Esophagus muscularis mucosa (tissue), 4 donors: Measurements from ENCODE around the gene AZU1. TPM values are rescaled to one million over a fixed set of nuclear protein-coding genes. Genes with fewer than 3 reads are reported as not detected.

Source experiments
- DNase-seq: peaks from one replicate; pipeline ENCODE4 v3.0.0-alpha.2; 2017; ENCODE audit errors: extremely low spot score
- H3K27ac ChIP-seq, 4 donors: fragments of 200-600 bp; sonication (generic); replicated peaks in 1 of 4; 1 replicate in 3 of 4; 2 replicates in 1 of 4; pipeline ENCODE4 v1.5.1; 2016 to 2019; ENCODE audit warnings: mild to moderate bottlenecking in 1 of 4
- H3K27me3 ChIP-seq, 4 donors: fragments of 200-600 bp; sonication (generic); one replicate each; pipeline versions ENCODE4 v1.5.1 to v1.6.0; 2016 to 2019
- H3K36me3 ChIP-seq, 4 donors: fragments of 200-600 bp; sonication (generic); one replicate each; pipeline ENCODE4 v1.5.1; 2016 to 2019
- H3K4me1 ChIP-seq, 4 donors: fragments of 200-600 bp; sonication (generic); one replicate each; pipeline ENCODE4 v1.5.1; 2016 to 2019
- H3K4me3 ChIP-seq, 4 donors: fragments of 200-600 bp; sonication (generic); 1 replicate in 2 of 4; 2 replicates in 2 of 4; pipeline ENCODE4 v1.5.1; 2016 to 2019; ENCODE audit warnings: mild to moderate bottlenecking in 4 of 4, moderate library complexity in 1 of 4
- H3K9me3 ChIP-seq, 4 donors: fragments of 200-600 bp; sonication (generic); 1 replicate in 3 of 4; 2 replicates in 1 of 4; pipeline ENCODE4 v1.5.1; 2016 to 2019
- EP300 ChIP-seq: sonication (generic); formaldehyde crosslinking; IDR thresholded peaks from one replicate; pipeline ENCODE4 v1.6.1; 2017; ENCODE audit warnings: antibody characterized with exemption
- POLR2A ChIP-seq: fragments of 450-650 bp; IDR thresholded peaks from one replicate; pipeline ENCODE4 v1.6.1; 2017; ENCODE audit warnings: antibody characterized with exemption, moderate library complexity, mild to moderate bottlenecking, low read depth
- POLR2AphosphoS5 ChIP-seq, 2 donors: sonication (generic); formaldehyde crosslinking; IDR thresholded peaks; one replicate each; pipeline ENCODE4 v1.6.1; 2017; ENCODE audit warnings: antibody characterized with exemption in 2 of 2
- WGBS: methylation state at CpG from one replicate; pipeline ENCODE4 v1.1.5; 2018; 5-methylcytosine and 5-hydroxymethylcytosine counted together
- intact Hi-C: fragments of 100-400 bp; cut with DNase I; formaldehyde crosslinking; loops from one replicate; pipeline ENCODE4 v1.15.1; 2023
- total RNA-seq, 4 donors: library from RNA; depleted of rRNA; stranded (reverse); fragments of >200 nt; gene quantifications; one replicate each; pipeline versions ENCODE4 v1.1.0 to v1.2.1, GENCODE V29; 2016
- TF ChIP-seq, protein P1 (sequence below), 3 experiments: fragments of 200-600 bp in 2 of 3; fragments of 450-650 bp in 1 of 3; sonication (generic) in 2 of 3; IDR thresholded peaks; one replicate each; pipeline ENCODE4 v1.5.1; 2017 to 2019; ENCODE audit warnings: antibody characterized with exemption in 3 of 3, mild to moderate bottlenecking in 2 of 3, moderate library complexity in 1 of 3

Gene AZU1
- total RNA-seq, 4 donors from 2014 or later = 0.40 to 1.3 TPM; not detected in 2

DNA sequence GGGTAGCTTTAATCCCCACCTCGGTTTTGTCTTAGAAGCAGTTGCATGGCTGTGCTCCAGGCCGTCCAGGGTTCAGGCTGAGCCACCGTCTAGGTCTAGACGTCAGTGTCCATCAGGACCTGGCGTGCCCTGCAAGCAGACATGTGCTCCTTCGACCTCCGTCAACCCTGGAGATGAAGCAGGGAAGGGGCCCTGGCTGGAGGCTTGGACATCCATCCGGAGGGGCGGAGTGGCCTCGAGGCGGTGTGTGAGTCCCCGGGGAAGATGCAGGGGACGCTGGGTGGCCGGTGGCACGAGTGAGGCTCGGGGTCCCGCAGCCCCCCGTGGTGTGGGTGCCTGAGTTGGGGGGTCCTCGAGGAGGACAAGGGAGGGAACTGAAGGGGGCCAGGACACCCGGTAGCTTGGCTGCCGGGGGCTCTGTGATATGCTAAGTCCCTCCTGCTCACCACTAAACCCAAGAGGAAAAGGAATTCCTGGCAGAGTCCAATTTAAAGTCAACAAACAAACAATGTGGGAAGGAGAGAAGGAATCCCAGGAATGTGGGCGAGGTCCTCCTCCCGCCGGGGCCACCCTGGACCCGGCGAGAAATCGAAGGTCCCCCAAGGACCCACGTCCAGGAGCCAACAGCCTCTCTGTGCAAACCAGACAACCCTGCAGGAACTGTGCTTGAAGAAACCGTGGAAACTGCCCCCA lies 45.3 kb upstream of the AZU1 start:
- peak overlapping the region in 3 of 4 donors; percentile 37 to 61 (median 60) for H3K27ac ChIP-seq
- no peak for DNase-seq
- H3K4me3 ChIP-seq = peak overlapping the region; percentile 12 to 34 (median 18)
- H3K36me3 ChIP-seq = no peaks in the 10 kb centered on the region
- no peaks in the 10 kb centered on the region for H3K9me3 ChIP-seq
- 48% methylated on average over 14 of the region's 29 CpGs for WGBS
- H3K27me3 ChIP-seq = peaks cover 0 to 21% (median 0%) of the 10 kb centered on the region in 4 donors
- TF ChIP-seq POLR2AphosphoS5 (IDR thresholded peaks at IDR 0.05) = no peak
- TF ChIP-seq, protein P1, sequence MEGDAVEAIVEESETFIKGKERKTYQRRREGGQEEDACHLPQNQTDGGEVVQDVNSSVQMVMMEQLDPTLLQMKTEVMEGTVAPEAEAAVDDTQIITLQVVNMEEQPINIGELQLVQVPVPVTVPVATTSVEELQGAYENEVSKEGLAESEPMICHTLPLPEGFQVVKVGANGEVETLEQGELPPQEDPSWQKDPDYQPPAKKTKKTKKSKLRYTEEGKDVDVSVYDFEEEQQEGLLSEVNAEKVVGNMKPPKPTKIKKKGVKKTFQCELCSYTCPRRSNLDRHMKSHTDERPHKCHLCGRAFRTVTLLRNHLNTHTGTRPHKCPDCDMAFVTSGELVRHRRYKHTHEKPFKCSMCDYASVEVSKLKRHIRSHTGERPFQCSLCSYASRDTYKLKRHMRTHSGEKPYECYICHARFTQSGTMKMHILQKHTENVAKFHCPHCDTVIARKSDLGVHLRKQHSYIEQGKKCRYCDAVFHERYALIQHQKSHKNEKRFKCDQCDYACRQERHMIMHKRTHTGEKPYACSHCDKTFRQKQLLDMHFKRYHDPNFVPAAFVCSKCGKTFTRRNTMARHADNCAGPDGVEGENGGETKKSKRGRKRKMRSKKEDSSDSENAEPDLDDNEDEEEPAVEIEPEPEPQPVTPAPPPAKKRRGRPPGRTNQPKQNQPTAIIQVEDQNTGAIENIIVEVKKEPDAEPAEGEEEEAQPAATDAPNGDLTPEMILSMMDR (IDR thresholded peaks at IDR 0.05) = no peak
- no peak for TF ChIP-seq POLR2A
- TF ChIP-seq EP300 = no peak
- intact Hi-C loops = no loop called here
- H3K4me1 ChIP-seq = peaks cover 7 to 34% (median 13%) of the 10 kb centered on the region in 4 donors

DNA sequence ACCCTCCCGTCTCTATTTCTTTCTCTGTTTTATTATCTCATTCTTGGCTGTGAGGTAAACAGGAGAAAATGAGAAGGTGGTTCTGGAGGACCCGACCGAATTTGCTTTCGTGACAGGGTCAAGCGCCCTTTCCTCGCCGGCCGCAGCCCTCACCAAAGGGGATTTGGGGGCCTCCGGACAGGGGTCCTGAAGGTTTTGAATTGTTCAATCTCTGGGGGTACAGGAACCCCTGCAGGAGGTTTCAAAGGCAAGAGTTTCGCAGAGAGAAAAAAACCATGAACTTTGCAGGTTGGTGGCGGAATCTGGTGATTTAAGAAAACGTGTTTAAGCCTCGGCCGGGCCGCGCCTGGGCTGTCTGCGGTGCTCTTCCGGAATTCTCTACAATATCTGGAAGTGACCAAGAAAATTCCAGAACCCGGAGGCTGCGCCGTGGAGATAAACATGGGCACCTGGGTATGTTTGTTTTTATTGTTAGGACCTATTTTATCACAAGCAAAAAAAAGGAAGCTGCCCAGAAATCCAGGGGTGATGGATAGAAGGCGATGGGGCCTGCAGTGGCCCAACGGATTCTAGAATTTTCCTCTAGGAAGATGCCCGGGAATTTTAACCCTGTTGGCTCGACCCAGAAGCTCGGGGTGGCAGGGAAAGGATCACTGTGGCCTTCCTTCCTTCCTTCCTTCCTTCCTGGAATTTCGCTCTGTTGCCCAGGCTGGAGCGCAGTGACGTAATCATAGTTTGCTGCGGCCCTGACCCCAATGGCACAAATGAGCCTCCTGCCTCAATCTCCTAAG lies 44.6 kb upstream of the AZU1 start:
- no peak for TF ChIP-seq EP300
- TF ChIP-seq, protein P1 (IDR thresholded peaks at IDR 0.05) = no peak
- TF ChIP-seq POLR2AphosphoS5 (IDR thresholded peaks at IDR 0.05) = no peak
- TF ChIP-seq POLR2A = no peak
- peak overlapping the region in 2 of 4 donors; percentile 17 to 18 for H3K4me3 ChIP-seq
- H3K27ac ChIP-seq = peak overlapping the region; percentile 6 to 61 (median 51)
- DNase-seq = no peak
- no peaks in the 10 kb centered on the region for H3K9me3 ChIP-seq
- WGBS = 73% methylated on average over 30 of the region's 30 CpGs
- intact Hi-C loops = no loop called here
- H3K4me1 ChIP-seq = peaks cover 7 to 34% (median 16%) of the 10 kb centered on the region in 4 donors
- H3K27me3 ChIP-seq = peaks cover 0 to 21% (median 0%) of the 10 kb centered on the region in 4 donors
- H3K36me3 ChIP-seq = no peaks in the 10 kb centered on the region

DNA sequence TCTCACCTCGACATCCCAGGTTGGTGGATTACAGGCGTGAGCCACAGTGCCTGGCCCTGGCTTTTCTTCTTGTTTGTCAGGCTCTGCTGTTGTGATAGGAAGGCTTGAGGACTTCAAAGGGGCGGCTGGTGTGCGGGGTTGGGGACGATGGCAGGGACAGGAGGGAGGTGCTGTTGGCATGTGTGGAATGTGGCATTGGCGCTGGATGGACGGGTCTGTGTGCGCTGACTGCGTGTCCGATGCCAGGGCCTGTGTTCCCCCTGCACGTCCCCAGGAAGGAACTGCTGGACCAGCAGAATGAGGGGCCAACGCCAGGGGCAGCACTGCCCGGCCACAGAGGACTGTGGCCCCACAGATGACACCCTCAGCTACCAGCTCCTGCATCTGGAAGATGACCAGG lies 43.1 kb upstream of the AZU1 start:
- intact Hi-C loops = no loop called here
- no peak for DNase-seq
- Histone ChIP-seq H3K36me3 (no peaks in the 10 kb centered on the region), H3K4me3 (no peak overlapping the region), H3K27ac (peak overlapping the region in 1 of 4 donors; percentile 42), H3K9me3 (no peaks in the 10 kb centered on the region), H3K4me1 (peaks cover 17 to 39% (median 26%) of the 10 kb centered on the region in 4 donors), H3K27me3 (peaks cover 0 to 17% (median 0%) of the 10 kb centered on the region in 4 donors)
- TF ChIP-seq EP300 = no peak
- TF ChIP-seq POLR2A = no peak
- TF ChIP-seq POLR2AphosphoS5 (IDR thresholded peaks at IDR 0.05) = no peak
- TF ChIP-seq, protein P1 (IDR thresholded peaks at IDR 0.05) = no peak
- 84% methylated on average over 10 of the region's 13 CpGs for WGBS

DNA sequence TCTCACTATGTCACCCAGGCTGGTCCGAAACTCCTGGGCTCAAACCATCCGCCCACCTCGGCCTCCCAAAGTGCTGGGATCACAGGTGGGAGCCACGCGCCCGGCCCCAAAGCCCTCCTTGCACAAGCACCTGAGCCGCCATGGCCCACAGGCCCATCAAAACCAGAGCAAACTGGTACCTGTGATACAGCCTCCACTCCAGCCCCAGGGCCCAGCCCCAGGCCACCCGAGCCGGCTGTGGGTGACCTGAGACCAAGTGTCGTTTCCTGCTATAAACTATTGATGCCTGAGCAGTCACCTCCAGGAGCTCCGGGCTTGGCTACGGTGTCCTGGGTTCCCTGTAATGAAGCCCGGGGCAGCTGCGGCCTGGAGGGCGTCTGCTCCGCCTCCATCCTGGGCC lies 40.1 kb upstream of the AZU1 start:
- TF ChIP-seq, protein P1 (IDR thresholded peaks at IDR 0.05) = no peak
- no peak for TF ChIP-seq POLR2A
- no peak for TF ChIP-seq POLR2AphosphoS5 (IDR thresholded peaks at IDR 0.05)
- TF ChIP-seq EP300 = no peak
- no peaks in the 10 kb centered on the region for H3K36me3 ChIP-seq
- H3K4me3 ChIP-seq = no peak overlapping the region
- WGBS = 94% methylated on average over 14 of the region's 16 CpGs
- intact Hi-C loops = no loop called here
- peak overlapping the region in 2 of 4 donors; percentile 2 to 4 for H3K27ac ChIP-seq
- no peak for DNase-seq
- no peaks in the 10 kb centered on the region for H3K27me3 ChIP-seq
- peaks cover 16 to 50% (median 38%) of the 10 kb centered on the region in 4 donors for H3K4me1 ChIP-seq
- H3K9me3 ChIP-seq = no peaks in the 10 kb centered on the region
